Natural killer cell (primary cell): ENCODE data around the gene LRIT2. TPM values are rescaled to one million over a fixed set of nuclear protein-coding genes. Genes with fewer than 3 reads are reported as not detected.

Source experiments
- ATAC-seq, 3 donors: fragments of 150-1000 bp in 2 of 3; fragments of 200-7000 bp in 1 of 3; cut with Tn5 transposase; 1 replicate in 1 of 3; 2 replicates in 2 of 3; pipeline ENCODE4 v1.10.0; 2021; ENCODE audit warnings: mild to moderate bottlenecking in 2 of 3, moderate library complexity in 2 of 3
- DNase-seq, 2 donors: peaks; one replicate each; pipeline versions ENCODE4 v3.0.0 to v3.0.0-alpha.2; 2013 to 2021; ENCODE audit warnings: mixed read lengths in 1 of 2
- H3K27ac ChIP-seq: one replicate; pipeline ENCODE4 v1.5.1; 2013; ENCODE audit warnings: mild to moderate bottlenecking, low read length
- H3K27me3 ChIP-seq: one replicate; pipeline ENCODE4 v1.6.1; 2013; ENCODE audit warnings: low read length; ENCODE audit not compliant: control insufficient read depth, insufficient read depth
- H3K36me3 ChIP-seq: one replicate; pipeline ENCODE4 v1.6.1; 2013; ENCODE audit warnings: low read length; ENCODE audit not compliant: control insufficient read depth, insufficient read depth
- H3K4me1 ChIP-seq: one replicate; pipeline ENCODE4 v1.6.1; 2013; ENCODE audit warnings: low read length; ENCODE audit not compliant: control insufficient read depth, insufficient read depth
- H3K4me3 ChIP-seq: one replicate; pipeline ENCODE4 v1.5.1; 2013; ENCODE audit warnings: low read length
- H3K9me3 ChIP-seq: one replicate; pipeline ENCODE4 v1.6.1; 2013; ENCODE audit warnings: low read length; ENCODE audit not compliant: control insufficient read depth, insufficient read depth
- H3K27ac Mint-ChIP-seq, 2 donors: one replicate each; pipeline ENCODE4 v1.8.0; 2022; ENCODE audit warnings: mild to moderate bottlenecking in 2 of 2, mixed read lengths in 2 of 2, moderate library complexity in 1 of 2
- H3K27me3 Mint-ChIP-seq, 2 donors: one replicate each; pipeline ENCODE4 v1.8.0; 2022; ENCODE audit warnings: low read depth in 2 of 2, mixed read lengths in 2 of 2
- H3K36me3 Mint-ChIP-seq: one replicate; pipeline ENCODE4 v1.8.0; 2022; ENCODE audit warnings: mixed read lengths
- H3K4me1 Mint-ChIP-seq, 2 donors: one replicate each; pipeline ENCODE4 v1.8.0; 2022; ENCODE audit warnings: mixed read lengths in 2 of 2
- H3K4me3 Mint-ChIP-seq: one replicate; pipeline ENCODE4 v1.8.0; 2022; ENCODE audit warnings: mild to moderate bottlenecking, moderate library complexity, mixed read lengths
- H3K9me3 Mint-ChIP-seq, 2 donors: one replicate each; pipeline ENCODE4 v1.8.0; 2022; ENCODE audit warnings: mixed read lengths in 2 of 2
- CTCF ChIP-seq: fragments of 200-600 bp; IDR thresholded peaks from one replicate; pipeline ENCODE4 v1.8.0; 2022; ENCODE audit warnings: antibody characterized with exemption
- WGBS: methylation state at CpG from one replicate; pipeline ENCODE4 v1.1.7; 2013; ENCODE audit warnings: missing lambda C conversion rate; ENCODE audit not compliant: insufficient coverage; 5-methylcytosine and 5-hydroxymethylcytosine counted together
- intact Hi-C: fragments of 100-400 bp; cut with micrococcal nuclease; formaldehyde crosslinking; loops from one replicate; pipeline ENCODE4 v1.14.2; 2022
- total RNA-seq, 4 donors: library from RNA; stranded (reverse); fragments of 120-200 nt in 1 of 4; gene quantifications; one replicate each; pipeline versions ENCODE4 v1.2.3 to v1.2.4, GENCODE V29; 2013 to 2022

Gene LRIT2
- total RNA-seq, 3 donors from 2014 or later (not counting 1 experiment from before 2014, with no cell fraction given): not detected

- DNase-seq (no peak), ATAC-seq (peak in 2 of 3 donors; percentile 9 to 12)
- peak overlapping the region; percentile 76 for H3K4me3 Mint-ChIP-seq
- no peak overlapping the region for H3K27ac Mint-ChIP-seq
- no peak for TF ChIP-seq CTCF
- no peaks in the 10 kb centered on the region for H3K36me3 Mint-ChIP-seq
- H3K27me3 Mint-ChIP-seq: no peaks in the 10 kb centered on the region
- peaks cover 53% of the 10 kb centered on the region for H3K4me1 ChIP-seq
- no peaks in the 10 kb centered on the region for H3K9me3 ChIP-seq
- no peaks in the 10 kb centered on the region for H3K36me3 ChIP-seq
- H3K4me1 Mint-ChIP-seq: peaks cover 4 to 10% of the 10 kb centered on the region in 2 donors
- intact Hi-C loops: loop anchor here (5.0 kb wide), 1 partner anchor 155 kb away; no protein-coding TSS in a partner anchor
- H3K27ac ChIP-seq: peak overlapping the region; percentile 67
- H3K9me3 Mint-ChIP-seq: no peaks in the 10 kb centered on the region
- 82% methylated on average over 4 of the region's 4 CpGs for WGBS
- no peak overlapping the region for H3K4me3 ChIP-seq
- no peaks in the 10 kb centered on the region for H3K27me3 ChIP-seq
Observed at GRCh38 chr10:84176836-84177474, 48.4 kb downstream of the LRIT2 start.

- Mint-ChIP-seq H3K9me3 (no peaks in the 10 kb centered on the region), H3K4me3 (peak overlapping the region; percentile 76), H3K4me1 (peaks cover 4 to 10% of the 10 kb centered on the region in 2 donors), H3K36me3 (no peaks in the 10 kb centered on the region), H3K27ac (no peak overlapping the region), H3K27me3 (no peaks in the 10 kb centered on the region)
- H3K36me3 ChIP-seq: no peaks in the 10 kb centered on the region
- 91% methylated on average over 4 of the region's 4 CpGs for WGBS
- H3K4me3 ChIP-seq: no peak overlapping the region
- TF ChIP-seq CTCF: no peak
- H3K27ac ChIP-seq: peak overlapping the region; percentile 67
- peaks cover 53% of the 10 kb centered on the region for H3K4me1 ChIP-seq
- no peak for DNase-seq
- intact Hi-C loops: loop anchor here (5.0 kb wide), 1 partner anchor 156 kb away; no protein-coding TSS in a partner anchor
- no peaks in the 10 kb centered on the region for H3K9me3 ChIP-seq
- ATAC-seq: no peak
- no peaks in the 10 kb centered on the region for H3K27me3 ChIP-seq
Observed at GRCh38 chr10:84176351-84176750, 49.0 kb downstream of the LRIT2 start.

- Mint-ChIP-seq H3K27ac (no peak overlapping the region), H3K4me3 (no peak overlapping the region), H3K4me1 (peaks cover 4 to 10% of the 10 kb centered on the region in 2 donors), H3K27me3 (no peaks in the 10 kb centered on the region), H3K9me3 (no peaks in the 10 kb centered on the region), H3K36me3 (no peaks in the 10 kb centered on the region)
- H3K4me3 ChIP-seq: no peak overlapping the region
- 95% methylated on average over 6 of the region's 6 CpGs for WGBS
- intact Hi-C loops: loop anchor here (5.0 kb wide), 1 partner anchor 157 kb away; no protein-coding TSS in a partner anchor
- H3K27ac ChIP-seq: no peak overlapping the region
- no peaks in the 10 kb centered on the region for H3K36me3 ChIP-seq
- no peaks in the 10 kb centered on the region for H3K27me3 ChIP-seq
- no peak for TF ChIP-seq CTCF
- H3K4me1 ChIP-seq: peaks cover 53% of the 10 kb centered on the region
- H3K9me3 ChIP-seq: no peaks in the 10 kb centered on the region
- no peak for DNase-seq
- no peak for ATAC-seq
Observed at GRCh38 chr10:84175436-84175835, 49.9 kb downstream of the LRIT2 start.

GRCh38 chr10:84173501-84173929 lies 51.8 kb downstream of the LRIT2 start, which contains the start of gene GPR15LG:
TSS of gene GPR15LG (plus strand) at chr10:84173801. CDS start at chr10:84173852, 51 bp downstream.
- Mint-ChIP-seq H3K27ac (no peak within 1 kb of the TSS), H3K36me3 (no peaks in the 10 kb centered on the region), H3K4me1 (peaks cover 4 to 10% of the 10 kb centered on the region in 2 donors), H3K9me3 (no peaks in the 10 kb centered on the region), H3K27me3 (no peaks in the 10 kb centered on the region), H3K4me3 (no peak within 1 kb of the TSS)
- H3K4me3 ChIP-seq: no peak within 1 kb of the TSS
- intact Hi-C loops: no loop called here
- no peak for ATAC-seq
- H3K27me3 ChIP-seq: no peaks in the 10 kb centered on the region
- TF ChIP-seq CTCF: no peak
- no peaks in the 10 kb centered on the region for H3K36me3 ChIP-seq
- H3K27ac ChIP-seq: no peak within 1 kb of the TSS
- no peaks in the 10 kb centered on the region for H3K9me3 ChIP-seq
- DNase-seq: no peak
- 80% methylated on average over 2 of the region's 2 CpGs for WGBS
- H3K4me1 ChIP-seq: peaks cover 44% of the 10 kb centered on the region
